ENCODE measurements around the gene PLOD2. TPM values are rescaled to one million over a fixed set of nuclear protein-coding genes. Genes with fewer than 3 reads are reported as not detected.

The PLOD2 gene
- total RNA-seq, 2 donors from 2014 or later = 89.6 to 136 TPM

- no peak for DNase-seq
- peak; percentile 60 for ATAC-seq
- intact Hi-C loops (cut with DNase I, micrococcal nuclease) = no loop called here
These were observed 6.7 kb downstream of the PLOD2 start for GRCh38 chr3:146154316-146154715.

GRCh38 chr3:146153429-146153828, 7.6 kb downstream of the PLOD2 start:
- no peak for DNase-seq
- no peak for ATAC-seq
- intact Hi-C loops (cut with DNase I, micrococcal nuclease) = no loop called here

DNA sequence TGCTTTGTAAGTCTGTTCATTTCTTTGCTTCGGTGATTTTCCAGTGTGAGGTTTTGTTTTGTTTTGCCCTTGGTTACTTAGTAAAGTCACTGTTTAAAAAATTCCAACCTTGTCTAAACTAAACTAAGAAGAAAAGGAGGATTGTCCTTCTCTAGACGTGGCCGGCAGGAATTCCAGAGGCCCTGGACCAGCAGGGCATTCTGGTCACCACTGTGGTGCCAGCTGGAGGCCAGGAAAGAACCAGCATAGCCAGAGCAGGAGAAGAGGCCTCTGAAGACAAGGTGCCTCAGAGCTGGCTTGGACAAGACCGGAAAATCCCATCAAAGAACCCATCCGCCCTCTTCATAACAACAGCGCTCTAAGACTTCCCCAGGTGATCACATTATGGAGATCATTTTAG, 8.2 kb downstream of the PLOD2 start:
- no peak for ATAC-seq
- intact Hi-C loops (cut with DNase I, micrococcal nuclease) = no loop called here
- no peak for DNase-seq

DNA sequence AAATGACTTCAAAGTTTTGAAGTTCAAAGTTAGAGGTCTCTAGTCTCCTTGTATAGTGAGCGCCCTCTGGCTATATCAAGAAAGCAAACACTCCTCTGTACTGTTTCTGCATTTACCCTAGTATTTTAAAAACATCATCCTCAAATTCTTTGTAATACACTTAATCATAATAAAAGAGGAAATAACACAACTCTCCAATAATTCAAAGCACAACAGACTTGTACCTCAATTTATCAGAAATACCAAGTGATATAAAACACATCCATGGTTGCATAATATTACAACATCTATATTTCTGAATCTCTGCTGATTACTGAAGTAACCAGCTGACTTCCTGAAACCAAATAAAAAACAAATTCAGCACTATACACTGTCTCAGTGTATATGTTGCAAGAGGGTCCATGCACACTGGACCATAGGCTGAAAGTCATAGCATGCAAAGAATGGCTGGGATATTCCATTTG, 12.5 kb downstream of the PLOD2 start:
- peak; percentile 37 for ATAC-seq
- no peak for DNase-seq
- intact Hi-C loops (cut with DNase I, micrococcal nuclease) = no loop called here

DNA sequence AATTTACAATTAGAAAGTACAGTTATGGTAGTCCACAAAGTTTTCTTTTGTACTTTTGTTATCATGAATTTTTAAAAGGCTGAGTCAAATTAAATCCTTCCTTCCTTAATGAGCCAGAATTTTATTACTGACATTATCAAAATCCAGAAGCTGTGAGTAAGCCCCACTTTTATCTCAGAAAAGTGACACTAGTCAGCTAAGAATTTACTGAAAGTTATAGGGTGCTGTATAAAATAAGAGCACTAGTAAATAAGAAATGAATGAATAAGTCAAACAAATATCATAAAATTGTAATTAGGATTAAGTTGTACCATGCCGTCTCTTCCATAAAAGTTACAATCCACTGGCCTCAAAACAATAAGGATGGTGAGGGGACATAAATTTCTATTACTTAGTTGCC, 15.3 kb downstream of the PLOD2 start:
- intact Hi-C loops (cut with DNase I, micrococcal nuclease) = no loop called here
- ATAC-seq (no peak), DNase-seq (no peak)

DNA sequence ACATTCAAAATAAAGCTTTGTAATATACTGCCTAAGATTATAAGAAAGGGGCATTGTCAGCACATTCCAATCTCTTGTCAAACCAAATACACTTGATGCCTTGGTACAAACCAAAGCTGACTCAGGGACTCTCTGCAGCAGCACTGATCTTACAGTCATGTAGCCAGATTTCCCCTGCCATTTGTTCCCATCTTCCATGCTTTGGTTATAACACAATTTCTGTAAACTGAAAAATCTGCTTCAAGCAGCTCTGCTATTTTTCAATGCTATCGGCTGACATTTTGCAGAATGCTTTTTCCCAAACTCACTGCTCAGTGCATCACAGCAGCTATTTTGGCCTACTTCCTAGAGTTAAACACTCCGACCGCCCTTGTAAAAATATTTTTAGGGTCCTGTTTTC, 18.2 kb downstream of the PLOD2 start:
- intact Hi-C loops (cut with DNase I, micrococcal nuclease) = no loop called here
- DNase-seq (no peak), ATAC-seq (no peak)

DNA sequence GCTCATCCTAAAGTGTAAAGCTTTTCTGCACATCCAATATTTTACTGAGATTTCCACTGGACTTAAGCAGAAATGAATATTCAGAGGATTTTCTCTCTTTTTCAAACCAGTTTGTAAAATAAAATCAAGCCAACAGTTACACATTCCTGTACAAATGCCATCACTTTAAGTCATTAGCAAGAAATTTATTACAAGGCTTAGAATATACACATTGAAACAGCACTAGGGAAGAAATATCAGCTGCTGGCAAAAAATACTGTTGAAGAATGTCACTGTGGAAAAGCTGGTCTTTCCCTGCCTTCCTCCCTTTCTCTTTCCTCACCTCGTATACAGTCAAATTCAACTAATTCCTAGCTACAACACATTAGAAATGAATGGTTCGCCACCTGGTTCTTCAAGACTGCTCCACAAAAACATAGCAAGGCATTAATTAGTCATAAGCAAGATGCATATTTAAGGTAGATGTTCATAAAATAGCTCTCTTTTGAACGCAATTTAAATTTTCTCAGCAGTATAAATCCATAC, 21.3 kb downstream of the PLOD2 start:
- ATAC-seq = no peak
- intact Hi-C loops (cut with DNase I, micrococcal nuclease) = no loop called here
- no peak for DNase-seq

GRCh38 chr3:146138902-146139301, 22.1 kb downstream of the PLOD2 start:
- ATAC-seq (no peak), DNase-seq (no peak)
- intact Hi-C loops (cut with DNase I, micrococcal nuclease) = no loop called here

GRCh38 chr3:146136647-146137046, 24.3 kb downstream of the PLOD2 start:
- ATAC-seq (no peak), DNase-seq (no peak)
- intact Hi-C loops (cut with DNase I, micrococcal nuclease) = no loop called here

DNA sequence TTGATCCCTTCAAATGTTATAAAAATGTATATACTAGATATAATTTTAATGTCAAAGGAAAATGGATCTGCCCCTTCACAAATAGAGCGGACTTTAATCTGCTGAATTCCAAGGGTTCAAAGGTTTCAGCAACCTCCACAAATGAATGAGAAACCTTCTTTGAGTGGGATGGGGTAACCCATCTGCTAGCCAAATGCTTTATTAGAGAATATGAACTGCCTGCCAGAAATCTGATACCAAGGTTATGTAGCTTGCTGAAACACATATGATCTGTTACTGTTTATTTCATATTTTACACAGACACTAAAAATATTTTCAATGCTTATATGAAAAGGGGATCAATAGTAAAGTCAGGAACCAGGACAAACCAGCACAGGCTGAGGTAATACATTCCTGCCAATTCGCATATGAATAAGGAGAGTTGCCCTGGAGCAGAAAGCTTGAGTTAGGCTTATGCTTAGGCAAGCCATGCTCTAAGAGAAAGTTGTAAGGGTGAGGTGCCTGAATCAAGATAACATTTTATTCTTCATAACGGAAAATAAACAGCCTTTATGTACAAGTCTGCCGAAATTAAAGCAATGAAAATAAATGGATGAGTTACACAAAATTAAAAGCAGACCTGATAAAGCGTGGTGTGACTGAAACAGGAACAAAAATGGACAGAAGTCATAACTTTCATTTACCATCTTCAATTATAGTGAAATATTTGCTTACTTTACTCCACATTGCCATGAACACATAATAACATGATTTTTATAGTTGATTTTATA, 26.5 kb downstream of the PLOD2 start:
- ATAC-seq = no peak
- intact Hi-C loops (cut with DNase I, micrococcal nuclease) = no loop called here

GRCh38 chr3:146133441-146133840, 27.5 kb downstream of the PLOD2 start:
- intact Hi-C loops (cut with DNase I, micrococcal nuclease) = no loop called here
- ATAC-seq (no peak), DNase-seq (no peak)

More for the DNA sequence above, 26.5 kb downstream of the PLOD2 start:
- no peak for DNase-seq

DNA sequence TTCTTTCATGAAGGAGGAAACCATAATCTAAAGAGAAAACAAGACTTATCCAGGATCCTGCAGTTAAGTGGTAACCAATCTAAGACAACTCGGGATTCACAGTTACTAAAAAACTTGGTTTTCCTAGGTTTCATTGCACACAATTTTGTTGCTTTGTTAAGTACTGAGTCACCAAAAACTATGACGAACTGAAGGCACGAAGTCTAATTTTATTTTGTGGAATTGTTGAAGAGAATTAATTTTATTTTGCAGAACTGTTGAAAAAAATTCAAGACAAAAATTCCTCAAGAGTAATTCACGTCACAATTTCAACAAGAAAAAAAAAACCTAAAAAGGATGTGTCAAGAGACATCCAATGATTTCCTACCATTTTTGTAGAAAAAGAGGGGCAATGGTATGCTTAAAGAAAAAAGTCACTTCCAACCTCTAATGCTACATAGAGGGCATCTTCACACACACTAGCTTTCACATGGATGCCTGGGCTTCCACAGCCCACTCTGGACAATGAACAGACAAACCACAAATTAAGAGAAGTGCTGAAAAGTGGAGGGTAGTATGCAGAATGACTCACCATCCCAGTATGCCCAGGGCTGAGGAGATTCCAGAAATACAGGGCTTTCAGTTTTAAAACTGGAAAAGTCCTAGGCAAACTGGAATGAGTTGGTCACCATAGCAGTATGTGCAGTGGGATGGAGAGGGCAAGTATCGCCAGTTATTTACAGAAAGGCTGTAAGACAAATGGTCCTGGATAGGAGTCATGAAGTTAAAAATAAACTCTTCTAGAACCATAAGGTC, 29.2 kb downstream of the PLOD2 start:
- DNase-seq (no peak), ATAC-seq (no peak)
- intact Hi-C loops (cut with DNase I, micrococcal nuclease) = no loop called here

- ATAC-seq = no peak
- intact Hi-C loops (cut with DNase I, micrococcal nuclease) = no loop called here
- no peak for DNase-seq
These were observed 30.1 kb downstream of the PLOD2 start for GRCh38 chr3:146130881-146131371.

GRCh38 chr3:146129750-146130149, 31.2 kb downstream of the PLOD2 start:
- ATAC-seq = no peak

GRCh38 chr3:146128939-146129338, 32.0 kb downstream of the PLOD2 start:
- DNase-seq = no peak
- no peak for ATAC-seq
- intact Hi-C loops (cut with DNase I, micrococcal nuclease) = no loop called here

More at GRCh38 chr3:146129750-146130149, 31.2 kb downstream of the PLOD2 start:
- no peak for DNase-seq
- intact Hi-C loops (cut with DNase I, micrococcal nuclease) = no loop called here

DNA sequence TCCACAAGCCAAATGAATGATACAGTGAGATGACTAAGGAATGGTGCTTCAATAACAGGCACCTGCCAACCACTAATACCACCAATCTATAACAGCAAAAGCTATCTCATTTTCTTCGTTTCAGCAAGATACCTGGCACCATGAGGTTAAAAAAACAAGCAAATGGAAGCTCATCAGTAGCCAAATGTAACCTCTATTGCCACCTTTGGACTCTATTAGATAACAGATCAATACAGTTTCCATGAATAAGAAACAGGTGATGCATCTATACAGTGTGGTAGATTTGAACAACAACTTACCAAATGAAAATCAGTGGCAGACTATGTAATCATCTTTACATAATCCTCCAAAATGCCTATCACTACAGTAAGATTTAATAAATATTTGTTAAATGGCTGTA, 32.8 kb downstream of the PLOD2 start:
- intact Hi-C loops (cut with DNase I, micrococcal nuclease) = no loop called here
- DNase-seq = no peak
- no peak for ATAC-seq

GRCh38 chr3:146125951-146126350, 35.0 kb downstream of the PLOD2 start:
- intact Hi-C loops (cut with DNase I, micrococcal nuclease) = no loop called here
- no peak for ATAC-seq
- DNase-seq = no peak

GRCh38 chr3:146124126-146124801, 36.7 kb downstream of the PLOD2 start:
- intact Hi-C loops (cut with DNase I, micrococcal nuclease) = no loop called here
- ATAC-seq (no peak), DNase-seq (no peak)
